NAMALWA (cell line): Measurements from ENCODE around the gene CDH23.
"Not testable (repeated sequence)": the region's sequence is repeated elsewhere in the genome, so short reads cannot be mapped to it uniquely, and the experiment has no call there.

Experiments used
- DNase-seq: peaks from one replicate; pipeline ENCODE4 v3.0.0-alpha.2; 2015; ENCODE audit warnings: low spot score

Gene CDH23

GRCh38 chr10:71396711-71397295, at the start of gene CDH23:
Gene CDH23 (plus strand): TSS chr10:71396920. CDS start chr10:71439832, 42,912 bp downstream.
- no peak for DNase-seq

- DNase-seq, result no peak
Observed at GRCh38 chr10:71347587-71348395, 48.9 kb upstream of the CDH23 start.

- no peak for DNase-seq
Observed at GRCh38 chr10:71348850-71349249, 47.9 kb upstream of the CDH23 start.

GRCh38 chr10:71349406-71349805, 47.3 kb upstream of the CDH23 start:
- DNase-seq, result no peak

GRCh38 chr10:71351087-71351486, 45.6 kb upstream of the CDH23 start:
- DNase-seq, result no peak

- DNase-seq, result no peak
Observed at GRCh38 chr10:71351628-71352319, 44.9 kb upstream of the CDH23 start.

- no peak for DNase-seq
Observed at GRCh38 chr10:71353639-71354038, 43.1 kb upstream of the CDH23 start.

GRCh38 chr10:71354776-71355175, 41.9 kb upstream of the CDH23 start:
- no peak for DNase-seq

GRCh38 chr10:71355886-71356285, 40.8 kb upstream of the CDH23 start:
- DNase-seq, result no peak

GRCh38 chr10:71357792-71358265, 38.9 kb upstream of the CDH23 start:
- no peak for DNase-seq

GRCh38 chr10:71358277-71358676, 38.4 kb upstream of the CDH23 start:
- no peak for DNase-seq

- not testable (repeated sequence) for DNase-seq
Observed at GRCh38 chr10:71358906-71359305, 37.8 kb upstream of the CDH23 start.

GRCh38 chr10:71359364-71360046, 37.2 kb upstream of the CDH23 start:
- no peak for DNase-seq

- DNase-seq, result no peak
Observed at GRCh38 chr10:71360735-71361134, 36.0 kb upstream of the CDH23 start.

- DNase-seq, result no peak
Observed at GRCh38 chr10:71361581-71361980, 35.1 kb upstream of the CDH23 start.

GRCh38 chr10:71362141-71362540, 34.6 kb upstream of the CDH23 start:
- DNase-seq, result no peak

- DNase-seq, result no peak
Observed at GRCh38 chr10:71363936-71364335, 32.8 kb upstream of the CDH23 start.

GRCh38 chr10:71365366-71365765, 31.4 kb upstream of the CDH23 start:
- no peak for DNase-seq

GRCh38 chr10:71366690-71367089, 30.0 kb upstream of the CDH23 start:
- no peak for DNase-seq

- DNase-seq, result no peak
Observed at GRCh38 chr10:71367271-71367670, 29.4 kb upstream of the CDH23 start.

- DNase-seq, result no peak
Observed at GRCh38 chr10:71368176-71368575, 28.5 kb upstream of the CDH23 start.

- peak; percentile 37 for DNase-seq
Observed at GRCh38 chr10:71368643-71369042, 28.1 kb upstream of the CDH23 start.
